NCI-H226 (cell line): ENCODE data around the gene LSM3.

Experiments
- DNase-seq: peaks from one replicate; pipeline ENCODE4 v3.0.0-alpha.2; 2015

Gene LSM3

GRCh38 chr3:14201940-14202684 lies 23.5 kb downstream of the LSM3 start:
- DNase-seq: no peak

- DNase-seq: no peak
Measured at GRCh38 chr3:14202874-14203520, 24.4 kb downstream of the LSM3 start.

- DNase-seq: peak; percentile 52
Measured at GRCh38 chr3:14203521-14204079, 25.0 kb downstream of the LSM3 start.

- DNase-seq: peak; percentile 22
Measured at GRCh38 chr3:14204515-14205284, 26.1 kb downstream of the LSM3 start.

GRCh38 chr3:14206548-14207177 lies 28.0 kb downstream of the LSM3 start:
- no peak for DNase-seq

- DNase-seq: no peak
Measured at GRCh38 chr3:14208168-14208567, 29.6 kb downstream of the LSM3 start.

GRCh38 chr3:14208977-14209394 lies 30.4 kb downstream of the LSM3 start:
- no peak for DNase-seq

- no peak for DNase-seq
Measured at GRCh38 chr3:14209581-14210289, 31.1 kb downstream of the LSM3 start.

- no peak for DNase-seq
Measured at GRCh38 chr3:14210290-14210688, 31.7 kb downstream of the LSM3 start.

- no peak for DNase-seq
Measured at GRCh38 chr3:14210843-14211594, 32.4 kb downstream of the LSM3 start.

- DNase-seq: no peak
Measured at GRCh38 chr3:14211621-14212020, 33.0 kb downstream of the LSM3 start.

GRCh38 chr3:14212032-14212431 lies 33.4 kb downstream of the LSM3 start:
- no peak for DNase-seq

- no peak for DNase-seq
Measured at GRCh38 chr3:14213066-14213774, 34.6 kb downstream of the LSM3 start.

- DNase-seq: no peak
Measured at GRCh38 chr3:14214764-14215163, 36.1 kb downstream of the LSM3 start.

- DNase-seq: no peak
Measured at GRCh38 chr3:14216257-14217048, 37.8 kb downstream of the LSM3 start.

- DNase-seq: no peak
Measured at GRCh38 chr3:14218355-14218754, 39.7 kb downstream of the LSM3 start.

- DNase-seq: no peak
Measured at GRCh38 chr3:14220933-14221332, 42.3 kb downstream of the LSM3 start.

GRCh38 chr3:14221902-14222301 lies 43.3 kb downstream of the LSM3 start:
- DNase-seq: no peak

GRCh38 chr3:14222457-14222856 lies 43.8 kb downstream of the LSM3 start:
- DNase-seq: no peak
